Measurements from ENCODE around the gene C7. TPM values are rescaled to one million over a fixed set of nuclear protein-coding genes. Genes with fewer than 3 reads are reported as not detected.
A peak's percentile ranks its signal among the peaks of the same experiment; 100 is the strongest.

C7 gene
- total and polyA plus RNA-seq, 2 of the 8 experiments (the other 6 are each of a cell fraction or from before 2014, with no cell fraction given): 0.08 TPM; not detected in 1

DNA sequence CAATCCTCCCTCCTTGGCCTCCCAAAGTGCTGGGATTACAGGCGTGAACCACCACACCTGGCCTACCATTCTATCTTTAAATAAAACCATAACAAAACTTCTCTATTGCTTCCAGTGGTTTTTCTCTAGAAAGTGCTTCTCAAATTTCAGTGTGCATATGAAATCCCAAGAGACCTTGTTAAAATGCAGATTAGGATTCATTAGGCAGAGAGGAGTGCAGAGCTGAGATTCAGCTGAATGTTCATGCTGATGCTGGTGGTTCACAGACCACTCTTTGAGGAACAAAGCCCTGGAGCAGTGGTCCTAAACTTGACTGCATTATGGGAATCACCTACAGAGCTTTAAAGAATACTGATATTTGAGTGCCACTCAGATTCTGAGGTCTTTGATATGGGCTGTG, 39.9 kb upstream of the C7 start:
- H2AFZ ChIP-seq (ENCODE audit: low read length): no peak overlapping the region
- ChIA-PET POLR2A (ENCODE audit: partially characterized antibody) (no interaction called here), CTCF (ENCODE audit: partially characterized antibody) (no interaction called here)
- no peak overlapping the region for H2AK5ac ChIP-seq (ENCODE audit: low read depth, low read length)
- no peak overlapping the region for H3K23ac ChIP-seq (ENCODE audit: insufficient read length)
- H4K8ac ChIP-seq (ENCODE audit: extremely low read depth, insufficient read depth, low read length): no peak overlapping the region
- FAIRE-seq (no peak), DNase-seq (ENCODE audit: low read depth in 1 of 2, low spot score in 2 of 2) (peak in 1 of 2 experiments; percentile 0)
- 75% methylated on average over 1 of the region's 1 CpG; no CpG with 5 or more reads in 1 of the 2 experiments for WGBS, 2 experiments (ENCODE audit: extremely low coverage in 1 of 2, insufficient coverage in 1 of 2, insufficient read length in 1 of 2, insufficient replicate concordance in 2 of 2, low coverage in 1 of 2, low lambda C conversion rate in 2 of 2, missing lambda C conversion rate in 1 of 2)
- no peaks in the 10 kb centered on the region for H3K23me2 ChIP-seq (ENCODE audit: low read depth, low read length)
- no peak overlapping the region for H2BK5ac ChIP-seq (ENCODE audit: low read depth, low read length)
- H4K5ac ChIP-seq (ENCODE audit: insufficient read length, low read depth, low read length): no peak overlapping the region
- no peaks in the 10 kb centered on the region for H3K9me3 ChIP-seq (ENCODE audit: insufficient read depth in 2 of 2, low read depth in 1 of 2, low read length in 1 of 2)
- H3K79me1 ChIP-seq (ENCODE audit: low read depth, low read length): no peaks in the 10 kb centered on the region
- H4K20me1 ChIP-seq (replicated peaks in 1 of 2; ENCODE audit: control insufficient read depth in 1 of 2, insufficient read depth in 2 of 2, low read length in 2 of 2): no peaks in the 10 kb centered on the region
- no peak overlapping the region for H2BK20ac ChIP-seq (ENCODE audit: low read length)
- no peak overlapping the region for H2BK15ac ChIP-seq (ENCODE audit: low read length)
- no peak overlapping the region for H3K14ac ChIP-seq (ENCODE audit: insufficient read length)
- H3K4me3 ChIP-seq (ENCODE audit: extremely low read depth in 1 of 4, insufficient read depth in 2 of 4, low read depth in 3 of 4, low read length in 4 of 4): no peak overlapping the region
- no peak overlapping the region for H3K56ac ChIP-seq (replicated peaks; ENCODE audit: insufficient read length, low read depth, low read length)
- H3K4me1 ChIP-seq (replicated peaks in 1 of 4; ENCODE audit: control insufficient read depth in 3 of 4, insufficient read depth in 4 of 4, low read length in 3 of 4): peaks cover 0 to 4% (median 1%) of the 10 kb centered on the region in 4 experiments; a peak in 5 of 7 replicates
- no peak overlapping the region for H3K9ac ChIP-seq (replicated peaks in 1 of 4; ENCODE audit: extremely low read depth in 1 of 4, low read depth in 3 of 4, low read length in 3 of 4)
- no peaks in the 10 kb centered on the region for H3K27me3 ChIP-seq (replicated peaks in 1 of 4; ENCODE audit: control insufficient read depth in 3 of 4, extremely low read depth in 1 of 4, insufficient read depth in 3 of 4, low read length in 3 of 4)
- no peaks in the 10 kb centered on the region for H3K79me2 ChIP-seq (ENCODE audit: control insufficient read depth in 1 of 2, insufficient read depth in 2 of 2, low read length in 2 of 2)
- no peak overlapping the region for H2BK120ac ChIP-seq (replicated peaks; ENCODE audit: low read depth, low read length)
- no peak overlapping the region for H3K4ac ChIP-seq (replicated peaks; ENCODE audit: insufficient read length, low read depth, low read length)
- H3K18ac ChIP-seq (ENCODE audit: extremely low read depth, low read length): no peak overlapping the region
- no peak overlapping the region for H3K4me2 ChIP-seq (ENCODE audit: insufficient read depth in 1 of 2, low read depth in 2 of 2, low read length in 2 of 2)
- H3K27ac ChIP-seq (ENCODE audit: low read depth, low read length): no peak overlapping the region
- no peak overlapping the region for H4K91ac ChIP-seq (replicated peaks; ENCODE audit: insufficient read length, low read length)
- H2BK12ac ChIP-seq (ENCODE audit: low read depth, low read length): no peak overlapping the region
- H3K36me3 ChIP-seq (ENCODE audit: control insufficient read depth in 2 of 4, insufficient read depth in 4 of 4, low read length in 3 of 4): no peaks in the 10 kb centered on the region
- TF ChIP-seq SIX5 (IDR thresholded peaks at IDR 0.05; ENCODE audit: low read depth, low read length): no peak
- no peak for TF ChIP-seq BRCA1 (IDR thresholded peaks at IDR 0.05; ENCODE audit: low read depth, low read length)
- TF ChIP-seq JUN (IDR thresholded peaks at IDR 0.05; ENCODE audit: low read depth, low read length): no peak
- no peak for TF ChIP-seq BACH1 (IDR thresholded peaks at IDR 0.05; ENCODE audit: low read length)
- TF ChIP-seq KDM5A (IDR thresholded peaks at IDR 0.05; ENCODE audit: low read length): no peak
- no peak for TF ChIP-seq JUND (IDR thresholded peaks at IDR 0.05; ENCODE audit: low read length)
